ENCODE results near the gene BICD2. TPM values are rescaled to one million over a fixed set of nuclear protein-coding genes. Genes with fewer than 3 reads are reported as not detected.

Gene BICD2
- total and polyA plus RNA-seq, 12 donors = 22.5 to 41.8 (median 33.2) TPM

DNA sequence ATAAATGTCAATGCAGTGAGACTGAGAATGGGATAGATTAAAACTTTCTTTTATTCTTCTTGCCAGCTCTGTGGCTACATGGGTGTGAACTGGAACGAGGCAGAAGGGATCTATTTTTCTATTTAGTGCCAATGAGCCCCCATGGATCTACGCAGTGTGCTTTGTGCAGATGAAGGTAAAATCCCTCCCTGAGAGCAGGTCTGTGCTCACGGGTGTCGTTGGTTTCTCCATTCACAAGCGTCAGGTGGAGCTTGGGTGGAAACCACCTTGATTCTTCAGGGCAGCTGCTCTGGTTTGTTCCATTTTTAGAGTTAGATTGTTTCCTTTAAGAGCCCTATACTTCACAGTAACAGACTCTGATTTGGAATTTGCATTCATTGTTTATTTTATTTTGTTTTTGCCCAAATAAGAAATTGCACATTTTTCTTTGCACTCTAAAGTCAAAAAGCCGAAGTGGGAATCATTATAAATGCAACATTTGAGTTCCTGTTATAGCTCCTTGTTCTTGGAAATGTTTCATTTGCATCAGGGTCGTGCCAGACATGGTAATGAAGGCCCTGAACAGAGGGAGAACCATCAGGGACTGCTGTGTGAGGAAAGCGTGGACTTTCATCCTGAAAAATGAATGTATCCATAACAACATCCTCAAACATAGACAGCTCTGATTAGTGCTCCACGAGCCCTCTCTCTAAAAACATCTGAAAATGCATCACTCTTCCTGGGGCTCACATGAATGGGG is 31.1 kb upstream of the BICD2 start:
- no peak for TF ChIP-seq CTCF (IDR thresholded peaks at IDR 0.05)
- H3K4me1 ChIP-seq = peaks cover 0 to 4% (median 0%) of the 10 kb centered on the region in 9 donors
- ATAC-seq = no peak
- H3K27me3 ChIP-seq = peaks cover 4 to 61% (median 27%) of the 10 kb centered on the region in 7 donors
- 60 to 71% methylated on average over 9 of the region's 9 CpGs for WGBS, 2 donors
- no peak overlapping the region for H3K27ac ChIP-seq
- DNase-seq = no peak
- no peak overlapping the region for H3K4me3 ChIP-seq
- intact Hi-C loops (cut with DNase I) = loop anchor here in 3 of 10 donors (10.0 kb wide), 1 partner anchor 661 kb away; no protein-coding TSS in a partner anchor
- no peaks in the 10 kb centered on the region for H3K36me3 ChIP-seq
- H3K9me3 ChIP-seq = no peaks in the 10 kb centered on the region

DNA sequence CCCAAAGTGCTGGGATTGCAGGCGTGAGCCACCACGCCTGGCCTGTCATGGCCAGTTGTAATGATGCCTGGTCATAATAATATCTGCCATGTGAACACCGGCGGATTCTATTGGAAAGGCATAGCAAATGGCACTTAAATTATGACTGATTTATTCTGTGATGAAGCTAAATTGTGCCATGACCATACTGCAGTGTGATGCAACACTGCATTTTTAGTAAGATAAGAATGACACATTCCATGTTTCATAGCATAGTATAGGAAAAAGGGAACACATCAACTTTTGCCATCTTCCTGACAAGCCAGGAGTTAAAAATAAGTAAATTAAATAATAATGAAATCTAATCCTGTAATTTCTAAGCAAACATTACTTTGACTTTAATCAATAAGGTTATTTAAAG is 30.4 kb upstream of the BICD2 start:
- no peak for DNase-seq
- WGBS, 2 donors = 95 to 96% methylated on average over 4 of the region's 4 CpGs
- Histone ChIP-seq H3K36me3 (no peaks in the 10 kb centered on the region), H3K4me3 (no peak overlapping the region), H3K27ac (no peak overlapping the region), H3K4me1 (peaks cover 0 to 8% (median 0%) of the 10 kb centered on the region in 9 donors), H3K27me3 (peaks cover 4 to 55% (median 27%) of the 10 kb centered on the region in 7 donors), H3K9me3 (no peaks in the 10 kb centered on the region)
- ATAC-seq = no peak
- intact Hi-C loops (cut with DNase I) = loop anchor here in 5 of 10 donors (5.0 to 10.0 kb wide), 3 partner anchors 78 to 660 kb away; partner anchors contain the start of gene IPPK (in 1 of the 5)
- TF ChIP-seq CTCF (IDR thresholded peaks at IDR 0.05) = no peak

DNA sequence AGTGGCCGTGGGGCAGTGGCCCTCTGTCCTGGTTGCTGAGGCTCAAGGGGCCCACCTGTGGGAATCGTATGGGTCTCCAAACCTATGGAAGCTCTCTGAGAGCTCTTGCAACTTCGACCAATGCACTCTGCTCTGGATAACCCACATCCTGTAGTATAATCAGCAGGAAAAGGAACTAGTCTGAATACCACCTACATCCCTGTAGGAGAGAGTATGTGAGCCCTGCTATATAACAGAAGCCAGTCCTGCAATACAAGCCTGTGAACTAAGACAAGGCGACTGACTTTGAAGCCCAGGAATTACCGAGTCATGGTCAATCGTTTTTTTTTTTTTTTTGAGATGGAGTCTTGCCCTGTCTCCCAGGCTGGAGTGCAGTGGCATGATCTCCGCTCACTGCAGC is 29.8 kb upstream of the BICD2 start:
- Histone ChIP-seq H3K9me3 (no peaks in the 10 kb centered on the region), H3K4me1 (peaks cover 0 to 8% (median 0%) of the 10 kb centered on the region in 9 donors), H3K4me3 (no peak overlapping the region), H3K27ac (no peak overlapping the region), H3K36me3 (no peaks in the 10 kb centered on the region), H3K27me3 (peaks cover 4 to 50% (median 27%) of the 10 kb centered on the region in 7 donors)
- ATAC-seq (no peak), DNase-seq (no peak)
- TF ChIP-seq CTCF (IDR thresholded peaks at IDR 0.05) = no peak
- WGBS, 2 donors = 65 to 70% methylated on average over 7 of the region's 7 CpGs
- intact Hi-C loops (cut with DNase I) = loop anchor here in 5 of 10 donors (5.0 to 10.0 kb wide), 3 partner anchors 77 to 660 kb away; partner anchors contain the start of gene IPPK (in 1 of the 5)

- no peak overlapping the region for H3K27ac ChIP-seq
- H3K9me3 ChIP-seq = peaks cover 0 to 13% (median 6%) of the 10 kb centered on the region in 11 donors
- H3K27me3 ChIP-seq = peaks cover 0 to 14% (median 4%) of the 10 kb centered on the region in 7 donors
- H3K36me3 ChIP-seq = no peaks in the 10 kb centered on the region
- peaks cover 0 to 8% (median 0%) of the 10 kb centered on the region in 9 donors for H3K4me1 ChIP-seq
- ATAC-seq (peak; percentile 91 to 97 (median 94)), DNase-seq (peak; percentile 67 to 79)
- intact Hi-C loops (cut with DNase I) = loop anchor here (1.0 to 10.0 kb wide), 6 partner anchors 26 to 656 kb away; partner anchors contain the start of genes BICD2 (in 1 of the 10) and IPPK (in 1 of the 10)
- peak; percentile 72 to 91 (median 87) for TF ChIP-seq CTCF (IDR thresholded peaks at IDR 0.05)
- 36 to 42% methylated on average over 13 of the region's 13 CpGs for WGBS, 2 donors
- H3K4me3 ChIP-seq = peak overlapping the region in 2 of 10 donors; percentile 13 to 23
These were observed 26.2 kb upstream of the BICD2 start for GRCh38 chr9:92790542-92791527.

All from heart right ventricle (tissue), 16 donors.